LoVo (cell line): ENCODE results near the gene CNOT6.
"Not testable (repeated sequence)": the region's sequence is repeated elsewhere in the genome, so short reads cannot be mapped to it uniquely, and the experiment has no call there.

Experiments used
- DNase-seq: peaks from one replicate; pipeline ENCODE4 v3.0.0-alpha.2; 2016; ENCODE audit warnings: low spot score

CNOT6 gene

DNA sequence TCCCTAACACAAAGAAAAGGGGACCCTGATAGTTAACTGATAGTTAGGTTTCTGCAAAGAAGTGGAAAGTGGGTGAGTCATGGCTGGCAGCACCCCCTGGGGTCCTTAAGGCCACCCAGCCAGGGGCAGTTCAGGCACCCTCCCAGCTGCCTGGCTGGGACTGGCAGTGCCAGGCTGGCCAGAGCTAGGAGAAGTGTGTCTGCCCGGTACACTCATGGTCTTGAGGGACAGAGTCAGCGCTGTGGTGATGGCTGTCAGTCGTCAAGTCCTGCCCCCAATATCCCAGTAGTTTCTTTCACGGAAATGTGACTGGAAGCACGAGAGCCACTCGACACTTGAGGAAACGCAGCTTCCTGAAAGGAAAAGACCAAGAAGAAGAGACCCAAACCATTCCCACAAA is 22.3 kb upstream of the CNOT6 start:
- no peak for DNase-seq

GRCh38 chr5:180472269-180472668 is 21.9 kb upstream of the CNOT6 start:
- no peak for DNase-seq

- not testable (repeated sequence) for DNase-seq
Observed at GRCh38 chr5:180473386-180473785, 20.8 kb upstream of the CNOT6 start.

- DNase-seq, result no peak
Observed at GRCh38 chr5:180474569-180474968, 19.6 kb upstream of the CNOT6 start.

GRCh38 chr5:180475969-180476524 is 18.1 kb upstream of the CNOT6 start:
- DNase-seq, result not testable (repeated sequence)

DNA sequence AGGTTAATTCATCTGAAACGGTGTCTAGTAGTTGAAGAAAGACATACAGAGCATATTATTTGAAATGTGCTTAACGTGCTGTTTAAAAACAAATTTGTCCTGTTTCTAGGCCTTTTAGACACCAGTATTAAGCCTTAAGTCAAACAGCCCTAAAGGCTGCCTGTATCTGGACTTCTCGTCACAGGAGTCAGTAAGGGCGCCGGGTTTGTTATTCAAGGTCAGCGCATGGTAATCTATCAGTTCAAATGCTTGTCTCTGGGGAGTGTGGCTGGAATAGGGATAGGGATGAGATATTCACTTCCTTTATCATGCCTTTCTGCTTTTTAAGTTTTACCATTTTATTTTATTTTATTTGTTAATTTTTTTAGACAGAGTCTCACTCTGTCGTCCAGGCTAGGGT is 9.4 kb upstream of the CNOT6 start:
- DNase-seq, result no peak

DNA sequence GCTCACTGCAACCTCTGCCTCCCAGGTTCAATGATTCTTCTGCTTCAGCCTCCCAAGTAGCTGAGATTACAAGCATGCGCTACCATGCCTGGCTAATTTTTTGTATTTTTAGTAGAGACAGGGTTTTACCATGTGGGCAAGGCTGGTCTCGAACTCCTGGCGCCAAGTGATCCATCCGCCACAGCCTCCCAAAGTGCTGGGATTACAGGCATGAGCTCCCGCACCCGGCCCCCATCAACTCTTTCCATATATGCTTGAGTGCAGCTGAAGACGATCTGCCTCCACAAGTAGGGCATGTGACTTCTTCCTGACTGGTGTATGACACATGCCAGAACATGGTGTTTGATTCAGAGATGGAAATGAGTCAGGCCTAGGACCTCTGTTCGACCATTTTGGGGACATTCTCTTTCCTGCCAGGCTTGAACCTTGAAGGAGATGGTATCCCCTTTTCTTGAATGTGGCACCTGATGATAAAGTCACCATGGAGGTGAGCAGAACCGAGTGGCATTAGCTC is 7.5 kb upstream of the CNOT6 start:
- DNase-seq, result no peak

DNA sequence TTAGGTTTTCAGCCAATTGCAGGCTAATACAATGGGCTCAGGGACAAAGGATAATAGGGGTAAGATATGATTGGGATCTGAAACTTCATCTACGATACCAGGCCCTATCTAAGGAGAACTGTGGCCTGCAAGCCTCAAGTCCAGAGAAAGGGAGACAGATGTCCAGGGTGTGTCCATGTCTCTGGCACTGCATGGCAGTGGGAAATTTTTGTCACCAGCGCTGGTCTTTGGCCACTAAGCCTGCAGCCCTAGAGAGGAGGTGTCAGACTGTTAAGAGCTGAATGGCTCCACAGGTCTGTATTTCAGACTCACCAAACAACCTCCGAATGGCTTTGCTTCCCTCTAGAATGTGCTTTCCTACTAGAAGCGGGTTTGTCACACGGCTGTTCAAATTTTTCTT is 6.6 kb upstream of the CNOT6 start:
- no peak for DNase-seq

- no peak for DNase-seq
Observed at GRCh38 chr5:180491496-180491895, 2.7 kb upstream of the CNOT6 start.

DNA sequence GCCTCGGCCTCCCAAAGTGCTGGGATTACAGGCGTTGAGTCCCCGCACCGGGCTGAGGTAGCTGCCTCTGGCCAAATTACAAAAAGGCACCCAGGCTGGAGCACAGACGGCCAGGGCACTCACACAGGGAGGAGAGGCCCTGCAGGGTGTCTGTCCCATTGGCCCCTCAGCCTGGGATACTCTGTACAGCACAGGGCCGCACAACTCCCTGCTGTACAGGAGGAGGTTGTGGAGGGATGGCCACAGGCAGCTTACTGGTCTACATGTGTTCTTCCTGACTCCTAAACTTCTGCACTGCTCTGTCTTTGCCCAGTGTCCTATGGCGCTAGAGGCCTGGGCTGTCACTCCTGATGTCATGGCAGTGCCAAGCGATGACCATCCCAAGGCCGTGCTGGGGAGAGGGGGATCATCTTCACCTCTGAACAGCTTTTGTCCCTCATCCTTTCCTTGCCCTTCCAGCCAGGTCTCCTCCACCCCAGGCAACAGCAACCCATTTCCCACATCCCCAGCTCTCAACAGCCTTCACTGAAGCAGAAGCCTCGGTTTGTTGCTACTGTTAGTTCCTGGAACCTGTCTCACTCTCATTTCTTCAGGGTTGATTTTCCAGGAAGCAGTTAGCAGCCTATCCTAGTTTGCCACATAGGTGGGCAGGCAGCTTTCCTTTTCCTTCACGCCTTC is 1.8 kb upstream of the CNOT6 start:
- DNase-seq, result no peak

DNA sequence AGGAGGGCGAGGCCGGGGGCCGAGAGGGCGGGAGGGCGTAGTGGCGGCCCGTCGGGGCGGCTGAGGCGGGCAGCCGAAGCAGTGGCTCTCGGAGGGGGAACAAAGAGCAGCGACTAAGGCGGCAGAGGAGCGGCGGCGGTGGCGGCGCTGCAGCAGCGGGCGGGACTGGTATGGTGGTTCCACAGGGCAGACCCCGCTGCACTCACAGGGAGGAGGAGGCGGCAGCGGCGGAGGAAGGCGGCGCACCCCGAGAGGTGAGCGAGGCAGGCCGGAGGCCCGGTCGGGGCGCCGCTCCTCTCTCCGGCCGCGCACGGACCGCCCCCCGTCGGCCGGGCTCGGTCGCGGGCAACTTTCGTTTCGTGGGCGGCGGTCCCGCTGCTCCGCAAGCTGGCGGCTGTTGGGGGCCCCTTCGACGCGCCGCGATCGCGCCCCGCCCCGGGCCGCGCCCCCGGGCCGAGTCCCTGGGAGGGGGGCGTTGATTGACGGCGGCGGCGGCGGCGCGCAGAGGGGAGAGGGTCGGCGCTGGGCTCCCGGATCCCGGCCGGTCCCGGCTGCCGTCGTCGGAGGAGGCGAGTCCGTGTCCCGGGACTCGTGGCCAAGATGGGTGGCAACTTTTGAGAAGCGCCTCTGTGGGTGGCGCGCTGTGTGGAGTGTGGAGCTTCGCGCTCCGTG is 467 bp downstream of the CNOT6 start:
- peak; percentile 18 for DNase-seq

DNA sequence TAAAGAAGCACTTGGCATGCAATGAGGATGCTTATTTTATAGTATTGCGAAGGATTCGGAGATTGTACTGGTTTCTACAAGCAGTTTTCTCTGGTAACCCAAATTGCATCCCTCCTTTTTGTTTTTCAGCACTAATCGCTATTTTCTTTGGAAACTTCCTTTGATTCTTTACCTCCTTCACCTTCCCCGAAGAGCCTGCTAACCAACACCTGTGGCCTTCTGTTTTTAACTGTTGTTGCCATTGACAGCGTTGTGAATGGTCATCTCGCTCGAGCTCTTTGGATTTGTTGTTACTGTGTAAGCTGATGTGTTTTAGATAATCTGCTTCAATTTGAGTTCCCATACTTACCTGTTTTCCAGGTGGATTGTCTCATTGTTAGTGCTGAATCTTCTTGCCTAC is 1.1 kb downstream of the CNOT6 start:
- no peak for DNase-seq

- no peak for DNase-seq
Observed at GRCh38 chr5:180495991-180496741, 2.0 kb downstream of the CNOT6 start.

- DNase-seq, result not testable (repeated sequence)
Observed at GRCh38 chr5:180496806-180497205, 2.6 kb downstream of the CNOT6 start.

DNA sequence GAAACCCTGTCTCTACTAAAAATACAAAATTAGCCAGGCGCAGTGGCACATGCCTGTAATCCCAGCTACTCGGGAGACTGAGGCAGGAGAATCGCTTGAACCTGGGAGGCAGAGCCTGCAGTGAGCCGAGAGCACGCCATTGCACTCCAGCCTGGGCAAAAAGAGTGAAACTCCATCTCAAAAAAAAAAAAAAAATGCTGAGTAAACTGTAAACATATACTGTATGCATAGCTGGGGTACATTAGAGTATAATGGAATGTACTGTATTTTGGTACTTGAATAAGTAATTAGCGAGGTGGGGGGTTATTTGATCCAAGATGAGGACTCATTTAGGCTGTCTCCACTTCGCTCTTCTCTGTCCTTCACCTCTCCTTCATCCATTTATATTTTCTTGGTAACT is 3.7 kb downstream of the CNOT6 start:
- DNase-seq, result not testable (repeated sequence)

DNA sequence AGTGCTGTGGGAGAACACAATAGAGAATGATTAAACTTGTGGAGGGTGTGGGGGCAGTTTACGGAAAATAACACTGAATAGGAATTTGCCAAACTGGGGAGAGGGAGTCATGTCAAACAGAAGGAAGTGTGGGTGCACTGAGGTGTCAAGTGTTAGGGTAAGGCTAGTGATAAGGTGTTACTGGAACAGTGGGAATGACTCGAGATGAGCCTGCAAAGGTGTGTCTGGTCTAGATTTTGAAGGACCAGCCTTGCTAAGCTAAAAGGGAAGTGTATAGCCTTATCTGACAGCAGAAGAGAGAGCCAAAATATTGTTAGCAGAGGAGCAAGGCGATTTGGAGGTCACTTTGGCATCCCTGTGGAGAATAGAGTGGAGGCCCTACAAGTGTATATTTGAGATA is 4.2 kb downstream of the CNOT6 start:
- DNase-seq, result no peak

GRCh38 chr5:180499684-180500083 is 5.5 kb downstream of the CNOT6 start:
- no peak for DNase-seq

DNA sequence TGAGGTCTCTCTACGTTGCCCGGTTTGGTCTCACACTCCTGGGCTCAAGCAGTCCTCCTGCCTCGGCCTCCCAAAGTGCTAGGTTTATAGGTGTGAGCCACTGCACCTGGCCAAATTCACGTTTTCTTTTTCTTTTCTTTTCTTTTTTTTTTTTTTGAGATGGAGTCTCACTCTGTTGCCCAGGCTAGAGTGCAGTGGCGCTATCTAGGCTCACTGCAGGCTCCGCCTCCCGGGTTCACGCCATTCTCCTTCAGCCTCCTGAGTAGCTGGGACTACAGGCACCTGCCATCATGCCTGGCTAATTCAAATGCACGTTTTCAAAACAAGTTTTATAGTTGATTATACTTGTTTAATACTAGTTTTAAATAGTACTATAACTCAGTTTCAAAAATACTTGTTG is 6.1 kb downstream of the CNOT6 start:
- DNase-seq, result not testable (repeated sequence)

DNA sequence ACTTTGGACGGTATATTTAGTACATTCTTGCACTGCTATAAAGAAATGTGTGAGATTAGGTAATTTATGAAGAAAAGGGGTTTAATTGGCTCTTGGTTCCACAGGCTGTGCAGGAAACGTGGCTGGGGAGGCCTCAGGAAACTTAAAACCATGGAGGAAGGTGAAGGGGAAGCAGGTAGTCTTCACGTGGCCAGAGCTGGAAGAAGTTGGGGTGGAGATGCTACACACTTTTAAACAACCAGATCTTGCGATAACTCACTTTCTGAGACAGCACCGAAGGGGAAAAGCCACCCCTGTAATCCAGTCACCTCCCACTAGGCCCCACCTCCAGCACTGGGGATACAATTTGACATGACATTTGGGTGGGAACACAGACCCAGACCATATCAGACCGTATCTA is 13.5 kb downstream of the CNOT6 start:
- DNase-seq, result no peak

DNA sequence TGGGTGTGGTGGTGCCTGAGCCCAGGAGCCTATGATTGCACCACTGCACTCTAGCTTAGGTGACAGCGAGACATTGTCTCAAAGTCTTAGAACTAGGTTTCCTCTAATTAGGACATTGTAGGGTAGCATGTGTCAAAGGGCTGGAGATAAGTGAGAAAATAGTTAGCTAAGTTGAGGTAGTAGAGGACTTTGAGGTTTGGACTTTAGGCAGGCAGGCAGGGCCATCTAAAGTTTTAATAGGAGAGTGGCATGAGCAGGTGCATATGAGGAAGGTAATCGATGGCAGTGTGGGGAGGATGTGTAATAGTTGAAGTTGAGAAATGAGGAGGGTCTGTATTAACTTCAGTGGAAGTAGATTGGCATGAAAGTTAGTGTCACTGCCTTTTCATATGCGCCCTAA is 21.1 kb downstream of the CNOT6 start:
- DNase-seq, result no peak

DNA sequence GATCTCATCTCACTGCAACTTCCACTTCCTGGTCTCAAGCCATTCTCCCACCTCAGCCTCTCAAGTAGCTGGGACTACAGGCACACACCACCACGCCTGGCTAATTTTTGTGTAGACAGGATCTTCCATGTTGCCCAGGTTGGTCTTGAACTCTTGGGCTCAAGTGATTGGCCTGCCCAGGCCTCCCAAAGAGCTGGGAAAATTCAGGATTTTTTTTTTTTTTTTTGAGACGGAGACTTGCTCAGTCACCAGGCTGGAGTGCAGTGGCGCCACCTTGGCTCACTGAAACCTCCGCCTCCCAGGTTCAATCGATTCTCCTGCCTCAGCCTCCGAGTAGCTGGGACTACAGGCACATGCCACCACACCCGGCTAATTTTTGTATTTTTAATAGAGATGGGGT is 21.8 kb downstream of the CNOT6 start:
- not testable (repeated sequence) for DNase-seq

DNA sequence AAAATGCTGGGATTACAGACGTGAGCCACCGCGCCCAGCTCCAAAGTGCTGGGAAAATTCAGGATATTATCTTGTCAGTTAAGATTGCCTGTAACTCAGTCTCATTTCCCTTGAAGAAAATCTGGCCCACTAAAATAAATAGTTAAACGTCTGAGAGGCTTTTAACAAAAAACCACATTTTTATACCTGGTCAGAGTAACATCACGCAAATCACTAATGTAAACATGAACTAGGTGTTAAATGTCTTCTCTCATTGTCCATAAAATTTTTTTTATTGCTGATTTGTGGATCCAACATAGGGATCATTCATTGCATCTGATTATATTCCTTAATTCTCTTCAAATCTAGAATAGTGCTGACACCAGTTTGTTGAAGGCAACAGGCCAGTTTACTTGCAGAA is 22.3 kb downstream of the CNOT6 start:
- no peak for DNase-seq

GRCh38 chr5:180519098-180519497 is 24.9 kb downstream of the CNOT6 start:
- no peak for DNase-seq
